HG02938 (cell line): ENCODE results near the gene OR5F1.

Source experiments
- ATAC-seq: cut with Tn5 transposase; IDR thresholded peaks from one replicate; pipeline ENCODE4 v1.9.1; 2021; ENCODE audit warnings: mild to moderate bottlenecking, moderate library complexity; ENCODE audit not compliant: unreplicated experiment

The OR5F1 gene

GRCh38 chr11:55994525-55994924 lies at the start of gene OR5F1:
Gene OR5F1 (minus strand): TSS chr11:55994625. CDS start chr11:55994625, 0 bp downstream.
- ATAC-seq, result no peak

- ATAC-seq, result no peak
Observed at GRCh38 chr11:56027354-56027753, 32.9 kb upstream of the OR5F1 start, which contains the start of gene OR5AS1. Gene OR5AS1 (plus strand): TSS chr11:56027654. CDS start chr11:56030419, 2,765 bp downstream.

GRCh38 chr11:56013805-56014204 lies 19.4 kb upstream of the OR5F1 start:
- ATAC-seq, result no peak

DNA sequence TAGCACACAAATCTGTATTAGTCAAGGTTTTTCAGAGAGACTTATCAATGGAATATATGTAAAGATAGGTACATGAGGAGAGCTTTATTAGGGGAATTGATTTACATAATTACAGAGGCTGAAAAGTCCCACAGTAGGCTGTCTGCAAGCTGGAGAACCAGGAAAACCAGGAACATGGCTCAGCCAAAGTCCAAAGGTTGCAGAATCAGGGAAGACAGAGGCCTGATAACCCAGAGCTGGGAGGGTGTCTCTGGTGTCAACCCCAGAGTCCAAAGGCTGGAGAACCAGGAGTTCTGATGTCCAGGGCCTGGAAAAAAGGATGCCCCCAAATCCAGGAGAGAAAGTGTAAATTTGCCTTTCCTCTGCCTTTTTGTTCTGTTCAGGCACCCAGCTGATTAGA lies 16.3 kb upstream of the OR5F1 start:
- no peak for ATAC-seq

- ATAC-seq, result no peak
Observed at GRCh38 chr11:55970935-55971334, 23.5 kb downstream of the OR5F1 start.

DNA sequence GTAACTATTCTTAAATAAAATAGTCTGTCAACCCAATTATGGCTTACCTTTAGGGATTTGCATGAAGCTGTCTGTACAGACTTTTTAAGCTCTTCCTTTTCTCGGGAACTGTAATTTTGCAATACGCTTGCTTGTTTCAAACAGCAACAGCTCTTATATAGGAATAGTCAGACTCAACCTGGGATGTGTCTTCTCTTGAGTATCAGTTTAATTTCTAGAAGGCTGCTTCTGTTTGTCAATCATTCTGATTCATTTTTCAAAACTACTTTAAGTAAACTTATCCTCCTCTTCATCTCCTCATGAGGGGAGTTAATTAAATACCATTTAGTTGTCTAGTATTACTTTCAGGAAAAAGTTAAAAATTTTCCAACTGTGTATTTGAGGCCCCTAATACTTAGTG lies 24.6 kb downstream of the OR5F1 start, which contains the start of gene OR10AG1:
TSS of gene OR10AG1 (minus strand) at position 101 of the 400 bp plus-strand sequence. CDS start at position 63, 38 bp downstream.
- no peak for ATAC-seq

- no peak for ATAC-seq
Observed at GRCh38 chr11:55967914-55968313, 26.5 kb downstream of the OR5F1 start.

GRCh38 chr11:55966391-55966790 lies 28.0 kb downstream of the OR5F1 start:
- no peak for ATAC-seq

DNA sequence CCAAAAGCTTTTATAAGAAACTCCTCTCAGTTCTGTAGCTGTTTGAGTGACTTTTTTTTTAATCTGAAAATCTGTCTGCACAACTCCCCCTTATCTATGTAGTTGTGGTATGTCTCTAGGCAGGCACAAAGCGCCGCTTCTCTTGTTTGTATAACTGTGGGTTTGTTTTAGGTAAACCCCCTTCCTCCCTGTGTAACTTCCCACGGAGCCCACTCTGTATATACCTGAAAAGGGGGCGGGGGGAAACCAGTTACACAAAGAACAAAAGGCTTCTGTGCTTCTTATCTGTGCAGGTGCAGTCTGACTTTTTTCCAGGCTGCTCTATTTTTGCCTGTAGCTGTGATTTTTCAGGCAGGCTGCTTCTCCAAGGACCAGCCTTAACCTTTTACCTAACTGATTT lies 37.9 kb downstream of the OR5F1 start:
- ATAC-seq, result no peak

GRCh38 chr11:55949330-55949729 lies 45.1 kb downstream of the OR5F1 start:
- no peak for ATAC-seq
